GM06990 (cell line): ENCODE measurements around the gene SIRT3.
A peak's percentile ranks its signal among the peaks of the same experiment; 100 is the strongest.

Experiments
- DNase-seq: peaks from one replicate; pipeline ENCODE4 v3.0.0-alpha.2; 2011; ENCODE audit not compliant: insufficient read length; ENCODE audit errors: extremely low read depth
- H3K27me3 ChIP-seq: replicated peaks from 2 replicates; pipeline ENCODE4 v1.6.0; 2011; ENCODE audit warnings: low read length; ENCODE audit not compliant: control insufficient read depth, insufficient read depth
- H3K36me3 ChIP-seq: 2 replicates; pipeline ENCODE4 v1.5.1; 2011; ENCODE audit warnings: low read length; ENCODE audit not compliant: control insufficient read depth, insufficient read depth
- H3K4me3 ChIP-seq: replicated peaks from 2 replicates; pipeline ENCODE4 v1.5.1; 2011; ENCODE audit warnings: low read depth, mild to moderate bottlenecking, control low read depth, low read length
- TF ChIP-seq, protein P1 (sequence below): IDR thresholded peaks from 2 replicates; pipeline ENCODE4 v1.5.1; 2011; ENCODE audit warnings: low read length, control low read depth, mild to moderate bottlenecking, inconsistent platforms; ENCODE audit not compliant: insufficient read depth, poor library complexity, severe bottlenecking

SIRT3 gene

DNA sequence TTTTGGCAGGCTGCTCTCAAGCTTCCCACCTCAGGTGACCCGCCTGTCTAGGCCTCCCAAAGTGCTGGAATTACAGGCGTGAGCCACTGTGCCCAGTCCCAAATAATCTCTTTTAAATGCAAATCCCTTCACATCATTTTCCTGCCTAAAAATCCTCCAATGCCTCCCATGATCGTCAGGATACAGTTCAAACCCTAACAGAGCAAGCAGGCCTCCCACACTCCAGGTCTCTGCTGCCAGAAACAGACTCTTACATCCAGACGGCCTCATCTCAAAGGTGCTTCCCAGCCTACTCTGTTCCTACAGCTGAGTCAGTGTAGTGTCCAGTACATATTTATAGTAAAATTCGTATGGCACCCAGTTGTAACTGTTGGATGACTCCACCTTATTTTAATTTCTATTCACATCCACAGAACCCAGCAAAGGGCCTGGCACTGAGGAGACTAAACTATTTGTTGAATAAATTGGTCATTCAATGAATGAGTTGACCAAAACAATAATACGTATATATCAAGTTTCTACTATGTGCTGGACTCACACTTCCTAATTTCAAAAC lies 8.2 kb downstream of the SIRT3 start:
- Histone ChIP-seq H3K27me3 (no peaks in the 10 kb centered on the region), H3K4me3 (no peak overlapping the region), H3K36me3 (peaks cover 2% of the 10 kb centered on the region; the same call in 1 of the 2 replicates)
- TF ChIP-seq, protein P1, sequence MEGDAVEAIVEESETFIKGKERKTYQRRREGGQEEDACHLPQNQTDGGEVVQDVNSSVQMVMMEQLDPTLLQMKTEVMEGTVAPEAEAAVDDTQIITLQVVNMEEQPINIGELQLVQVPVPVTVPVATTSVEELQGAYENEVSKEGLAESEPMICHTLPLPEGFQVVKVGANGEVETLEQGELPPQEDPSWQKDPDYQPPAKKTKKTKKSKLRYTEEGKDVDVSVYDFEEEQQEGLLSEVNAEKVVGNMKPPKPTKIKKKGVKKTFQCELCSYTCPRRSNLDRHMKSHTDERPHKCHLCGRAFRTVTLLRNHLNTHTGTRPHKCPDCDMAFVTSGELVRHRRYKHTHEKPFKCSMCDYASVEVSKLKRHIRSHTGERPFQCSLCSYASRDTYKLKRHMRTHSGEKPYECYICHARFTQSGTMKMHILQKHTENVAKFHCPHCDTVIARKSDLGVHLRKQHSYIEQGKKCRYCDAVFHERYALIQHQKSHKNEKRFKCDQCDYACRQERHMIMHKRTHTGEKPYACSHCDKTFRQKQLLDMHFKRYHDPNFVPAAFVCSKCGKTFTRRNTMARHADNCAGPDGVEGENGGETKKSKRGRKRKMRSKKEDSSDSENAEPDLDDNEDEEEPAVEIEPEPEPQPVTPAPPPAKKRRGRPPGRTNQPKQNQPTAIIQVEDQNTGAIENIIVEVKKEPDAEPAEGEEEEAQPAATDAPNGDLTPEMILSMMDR = no peak
- DNase-seq = no peak

DNA sequence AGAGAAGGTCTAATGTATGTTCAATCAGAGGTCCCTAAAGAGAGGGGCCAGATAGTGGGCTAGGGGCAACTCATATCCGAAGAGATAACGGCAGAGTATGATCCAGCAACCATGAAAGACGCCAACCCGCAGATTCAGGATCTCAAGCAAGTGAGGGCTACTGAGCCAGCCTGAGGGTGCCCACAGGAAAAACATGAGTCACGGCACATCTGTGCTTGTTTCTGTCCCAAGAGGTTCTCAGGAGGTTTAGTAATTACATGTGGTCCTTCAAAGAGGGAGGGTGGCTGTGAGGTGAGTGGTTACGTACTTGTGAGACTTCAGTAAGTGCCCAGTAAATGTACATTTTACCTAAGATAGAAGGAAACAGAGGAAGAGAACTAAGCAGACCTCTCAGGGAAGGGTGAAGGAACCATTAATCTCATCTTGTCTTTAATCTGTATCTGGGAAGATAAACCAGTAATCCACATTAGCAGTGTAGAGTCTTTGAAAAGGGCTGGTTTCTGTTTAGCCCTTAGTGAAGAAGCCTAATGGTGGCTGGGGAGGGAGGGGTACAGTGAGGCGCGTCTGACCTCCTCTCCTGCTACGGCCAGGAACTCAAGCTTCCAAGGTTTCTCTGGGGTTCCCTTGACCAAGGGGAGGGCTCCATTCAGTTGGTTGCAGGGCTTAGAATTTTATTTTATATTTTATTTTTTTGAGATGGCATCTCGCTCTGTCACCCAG lies 10.2 kb downstream of the SIRT3 start:
- Histone ChIP-seq H3K4me3 (peak overlapping the region; percentile 6), H3K36me3 (peaks cover 2% of the 10 kb centered on the region; the same call in 1 of the 2 replicates), H3K27me3 (no peaks in the 10 kb centered on the region)
- TF ChIP-seq, protein P1 = no peak
- no peak for DNase-seq

DNA sequence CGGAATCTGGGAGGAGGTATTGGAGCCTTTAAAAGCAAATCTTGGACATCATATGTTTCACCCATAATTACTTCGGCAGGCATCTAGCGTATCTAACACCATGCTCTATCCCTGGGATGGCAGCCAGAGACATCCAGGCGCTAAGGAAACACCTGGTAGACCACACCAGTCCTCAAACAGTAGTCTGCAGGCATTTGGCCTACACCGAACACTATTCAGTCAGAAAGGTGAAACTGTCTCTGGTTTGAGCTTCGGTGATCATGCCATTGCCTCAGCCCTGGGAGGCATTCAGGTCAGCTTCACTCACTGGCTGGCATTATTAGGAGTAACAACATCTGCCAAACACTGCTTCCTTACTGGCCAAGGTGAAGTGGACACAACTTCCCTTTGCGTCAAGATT lies 11.7 kb downstream of the SIRT3 start:
- peaks cover 2% of the 10 kb centered on the region; the same call in 1 of the 2 replicates for H3K36me3 ChIP-seq
- TF ChIP-seq, protein P1 = no peak
- no peak for DNase-seq
- no peaks in the 10 kb centered on the region for H3K27me3 ChIP-seq
- H3K4me3 ChIP-seq = no peak overlapping the region

DNA sequence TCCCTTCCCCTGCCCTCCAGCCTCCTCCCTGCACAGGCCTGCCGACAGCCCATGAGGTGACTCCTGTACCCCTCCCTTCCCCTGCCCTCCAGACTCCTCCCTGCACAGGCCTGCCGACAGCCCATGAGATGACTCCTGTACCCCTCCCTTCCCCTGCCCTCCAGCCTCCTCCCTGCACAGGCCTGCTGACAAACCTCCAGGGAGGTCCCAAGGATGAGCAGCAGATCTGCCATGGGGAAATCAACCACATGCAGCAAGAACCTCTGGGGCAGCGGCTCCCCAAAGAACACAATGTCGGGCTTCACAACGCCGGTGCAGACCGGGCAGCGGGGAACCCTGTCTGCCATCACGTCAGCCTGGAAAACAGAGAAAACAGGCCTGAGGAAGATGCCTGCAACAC lies 12.3 kb downstream of the SIRT3 start:
- TF ChIP-seq, protein P1 = no peak
- no peak for DNase-seq
- Histone ChIP-seq H3K36me3 (no peaks in the 10 kb centered on the region; the same call in 1 of the 2 replicates), H3K4me3 (no peak overlapping the region), H3K27me3 (no peaks in the 10 kb centered on the region)

DNA sequence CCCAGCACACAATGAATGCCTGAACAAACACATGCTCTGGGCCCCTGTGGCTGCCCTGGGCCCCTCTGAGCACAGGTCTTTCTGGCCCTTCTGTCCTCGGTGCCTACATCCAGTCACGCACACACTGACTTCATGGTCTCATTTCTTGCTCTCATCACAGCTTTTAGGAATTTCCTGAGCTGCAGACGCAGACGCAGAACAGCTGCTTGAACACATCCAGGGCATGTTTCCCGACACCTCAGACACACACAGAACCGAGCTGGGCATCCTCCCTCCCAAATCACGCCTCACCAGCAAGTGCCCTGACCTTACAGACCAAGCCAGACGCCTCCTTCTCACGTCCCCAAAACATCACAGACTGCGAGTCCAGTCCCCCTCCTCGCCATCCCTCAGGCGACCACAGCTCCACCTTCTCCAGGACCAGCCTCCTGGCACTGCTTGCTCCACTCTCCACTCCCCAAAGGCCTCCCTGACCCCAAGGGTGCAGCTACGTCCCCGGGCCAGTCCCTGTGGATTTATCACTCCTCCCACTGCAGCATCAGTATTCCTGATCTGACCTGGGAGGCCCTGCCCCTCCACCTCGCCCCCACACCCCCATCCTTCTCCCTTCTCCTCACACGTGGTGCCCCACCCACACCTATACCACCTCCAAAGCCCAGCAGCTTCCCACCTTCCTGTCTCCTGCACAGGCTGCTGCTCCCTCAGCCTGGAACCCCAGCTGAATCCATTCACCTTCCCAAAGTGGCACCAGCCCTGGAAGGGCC lies 12.9 kb downstream of the SIRT3 start:
- TF ChIP-seq, protein P1 = no peak
- Histone ChIP-seq H3K27me3 (no peaks in the 10 kb centered on the region), H3K36me3 (no peaks in the 10 kb centered on the region; the same call in none of the 2 replicates), H3K4me3 (no peak overlapping the region)
- no peak for DNase-seq
